Stimulated activated CD8-positive, alpha-beta memory T cell treated with anti-CD3 and anti-CD28 coated beads, Interleukin-12 subunit alpha, Interleukin-12 subunit beta, amount 100 ng/mL, for 1 hour (primary cell): ENCODE measurements around the gene NDUFAF3.

Experiments used
- DNase-seq: peaks from one replicate; pipeline ENCODE4 v3.0.0-alpha.2; 2020; ENCODE audit warnings: low read depth

Gene NDUFAF3

DNA sequence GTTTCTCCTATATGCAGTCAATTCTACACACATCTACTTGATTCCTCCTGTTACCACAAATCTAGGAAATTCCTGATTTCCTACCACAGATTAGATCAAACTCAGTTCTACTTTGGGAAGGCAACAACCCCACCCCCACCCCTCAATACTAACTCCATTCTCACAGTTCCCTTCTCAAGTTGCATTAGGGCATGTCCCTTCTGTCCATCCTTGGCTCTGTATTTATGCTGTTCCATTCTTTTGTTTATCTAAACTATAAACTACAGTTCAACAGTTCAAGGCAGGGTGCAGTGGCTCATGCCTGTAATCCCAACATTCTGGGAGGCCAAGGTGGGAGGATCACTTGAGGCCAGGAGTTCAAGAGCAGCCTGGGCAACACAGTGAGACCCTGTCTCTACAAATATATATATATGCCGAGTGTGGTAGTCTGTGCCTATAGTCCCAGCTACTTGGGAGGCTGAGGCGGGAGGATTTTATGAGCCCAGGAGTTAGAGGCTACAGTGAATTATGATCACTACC, 32.5 kb downstream of the NDUFAF3 start:
- no peak for DNase-seq

DNA sequence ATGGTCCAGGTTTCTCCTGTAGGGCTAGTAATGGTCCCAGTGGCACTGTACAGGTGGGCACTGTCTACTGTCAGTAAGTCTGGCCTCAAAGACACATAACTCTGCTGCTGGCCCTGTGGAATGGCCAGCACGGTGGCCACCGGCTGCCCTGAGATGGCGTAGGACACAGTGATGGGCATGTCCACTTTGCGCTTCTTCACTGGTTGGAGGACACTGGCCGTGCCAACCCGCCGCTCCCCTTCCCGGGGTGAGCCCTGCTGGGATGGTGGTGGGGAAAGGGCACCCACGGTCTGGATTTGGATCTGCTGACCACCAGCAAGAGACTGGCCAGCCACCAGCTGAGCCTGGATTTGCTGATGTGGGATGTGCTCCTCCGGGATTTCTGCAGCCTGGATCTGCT, 35.3 kb downstream of the NDUFAF3 start:
- no peak for DNase-seq

DNA sequence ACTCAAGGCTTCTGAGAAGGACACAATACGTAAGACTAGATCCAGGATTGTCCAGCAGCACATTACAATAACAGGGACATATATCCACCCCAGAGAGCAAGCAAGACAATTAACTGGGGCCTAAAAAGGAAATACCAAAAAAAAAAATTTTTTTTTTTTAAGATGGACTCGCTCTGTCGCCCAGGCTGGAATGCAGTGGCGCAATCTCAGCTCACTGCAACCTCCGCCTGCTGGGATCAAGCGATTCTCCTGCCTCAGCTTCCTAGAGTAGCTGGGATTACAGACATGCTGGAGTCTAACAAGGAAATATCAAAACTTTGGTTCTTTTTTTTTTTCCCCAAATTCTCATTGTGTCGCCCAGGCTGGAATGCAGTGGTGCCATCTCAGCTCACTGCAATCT, 36.1 kb downstream of the NDUFAF3 start:
- DNase-seq, result no peak
